Measurements from ENCODE around the gene NIN. TPM values are rescaled to one million over a fixed set of nuclear protein-coding genes. Genes with fewer than 3 reads are reported as not detected.

NIN gene
- polyA plus RNA-seq, 1 experiment, result 26.9 TPM

- H3K27ac ChIP-seq (ENCODE audit: low read depth, low read length), result peak overlapping the region; percentile 82
- DNase-seq (ENCODE audit: low read depth, low spot score), result no peak
- no peak for TF ChIP-seq CTCF (IDR thresholded peaks at IDR 0.05; ENCODE audit: low read depth, low read length)
- no peak overlapping the region for H3K4me3 ChIP-seq (ENCODE audit: low read depth, low read length)
- H3K27me3 ChIP-seq (ENCODE audit: control insufficient read depth, insufficient read depth, low read length), result no peaks in the 10 kb centered on the region
- ChIA-PET POLR2A (interaction anchor here (1.0 to 3.1 kb wide), 4 partner anchors 12 to 242 kb away, joined by 3 to 15 read pairs (median 7); partner anchors contain the start of genes MAP4K5 and SAV1), CTCF (interaction anchor here (0.6 to 7.8 kb wide), 30 partner anchors 9 to 607 kb away, joined by 3 to 100 read pairs (median 6); no protein-coding TSS in a partner anchor)
- H3K9me3 ChIP-seq (ENCODE audit: control insufficient read depth, insufficient read depth, low read length), result no peaks in the 10 kb centered on the region
Observed at GRCh38 chr14:50774542-50775267, 56.3 kb downstream of the NIN start.

- Histone ChIP-seq H3K4me3 (ENCODE audit: low read depth, low read length) (no peak overlapping the region), H3K9me3 (ENCODE audit: control insufficient read depth, insufficient read depth, low read length) (no peaks in the 10 kb centered on the region), H3K27me3 (ENCODE audit: control insufficient read depth, insufficient read depth, low read length) (no peaks in the 10 kb centered on the region), H3K27ac (ENCODE audit: low read depth, low read length) (no peak overlapping the region)
- peak; percentile 87 for TF ChIP-seq CTCF (IDR thresholded peaks at IDR 0.05; ENCODE audit: low read depth, low read length)
- ChIA-PET CTCF (interaction anchor here (0.6 to 7.8 kb wide), 27 partner anchors 10 to 607 kb away, joined by 3 to 100 read pairs (median 5); no protein-coding TSS in a partner anchor), POLR2A (interaction anchor here (0.6 to 2.5 kb wide), 2 partner anchors 11 to 31 kb away, joined by 4 to 11 read pairs; no protein-coding TSS in a partner anchor)
- no peak for DNase-seq (ENCODE audit: low read depth, low spot score)
Observed at GRCh38 chr14:50773632-50774541, 57.1 kb downstream of the NIN start.

- TF ChIP-seq CTCF (IDR thresholded peaks at IDR 0.05; ENCODE audit: low read depth, low read length), result no peak
- ChIA-PET CTCF (interaction anchor here (0.7 to 7.8 kb wide), 6 partner anchors 10 to 455 kb away, joined by 3 to 97 read pairs (median 4); no protein-coding TSS in a partner anchor), POLR2A (interaction anchor here (0.6 to 1.0 kb wide), 2 partner anchors 10 to 192 kb away, joined by 3 to 6 read pairs; no protein-coding TSS in a partner anchor)
- no peaks in the 10 kb centered on the region for H3K27me3 ChIP-seq (ENCODE audit: control insufficient read depth, insufficient read depth, low read length)
- H3K4me3 ChIP-seq (ENCODE audit: low read depth, low read length), result no peak overlapping the region
- no peak for DNase-seq (ENCODE audit: low read depth, low spot score)
- no peaks in the 10 kb centered on the region for H3K9me3 ChIP-seq (ENCODE audit: control insufficient read depth, insufficient read depth, low read length)
- no peak overlapping the region for H3K27ac ChIP-seq (ENCODE audit: low read depth, low read length)
Observed at GRCh38 chr14:50772412-50772811, 58.5 kb downstream of the NIN start.

GRCh38 chr14:50770586-50770985 lies 60.4 kb downstream of the NIN start:
- Histone ChIP-seq H3K4me3 (ENCODE audit: low read depth, low read length) (no peak overlapping the region), H3K9me3 (ENCODE audit: control insufficient read depth, insufficient read depth, low read length) (no peaks in the 10 kb centered on the region), H3K27me3 (ENCODE audit: control insufficient read depth, insufficient read depth, low read length) (no peaks in the 10 kb centered on the region), H3K27ac (ENCODE audit: low read depth, low read length) (no peak overlapping the region)
- POLR2A ChIA-PET, result interaction anchor here (1.0 kb wide), 1 partner anchor 102 kb away, joined by 3 read pairs; the partner anchor contains the start of gene SAV1
- CTCF ChIA-PET, result interaction anchor here (0.8 to 3.1 kb wide), 2 partner anchors 90 to 228 kb away, joined by 3 to 11 read pairs; no protein-coding TSS in a partner anchor
- no peak for TF ChIP-seq CTCF (IDR thresholded peaks at IDR 0.05; ENCODE audit: low read depth, low read length)
- DNase-seq (ENCODE audit: low read depth, low spot score), result no peak
